Prostate gland (tissue), 2 donors: ENCODE data around the gene GOLGA8J.

Source experiments
- POLR2A ChIP-seq: fragments of 450-650 bp; IDR thresholded peaks from one replicate; pipeline ENCODE4 v1.6.1; 2016; ENCODE audit warnings: antibody characterized with exemption, mild to moderate bottlenecking
- POLR2AphosphoS5 ChIP-seq: sonication (generic); formaldehyde crosslinking; IDR thresholded peaks from one replicate; pipeline ENCODE4 v1.6.1; 2017; ENCODE audit warnings: antibody characterized with exemption
- TF ChIP-seq, protein P1 (sequence below), 4 experiments: fragments of 200-600 bp in 2 of 4; fragments of 450-650 bp in 2 of 4; sonication (generic) in 2 of 4; IDR thresholded peaks; 1 replicate in 3 of 4; 2 replicates in 1 of 4; pipeline ENCODE4 v1.5.1; 2016 to 2019; ENCODE audit warnings: antibody characterized with exemption in 4 of 4, mild to moderate bottlenecking in 2 of 4, moderate library complexity in 2 of 4

DNA sequence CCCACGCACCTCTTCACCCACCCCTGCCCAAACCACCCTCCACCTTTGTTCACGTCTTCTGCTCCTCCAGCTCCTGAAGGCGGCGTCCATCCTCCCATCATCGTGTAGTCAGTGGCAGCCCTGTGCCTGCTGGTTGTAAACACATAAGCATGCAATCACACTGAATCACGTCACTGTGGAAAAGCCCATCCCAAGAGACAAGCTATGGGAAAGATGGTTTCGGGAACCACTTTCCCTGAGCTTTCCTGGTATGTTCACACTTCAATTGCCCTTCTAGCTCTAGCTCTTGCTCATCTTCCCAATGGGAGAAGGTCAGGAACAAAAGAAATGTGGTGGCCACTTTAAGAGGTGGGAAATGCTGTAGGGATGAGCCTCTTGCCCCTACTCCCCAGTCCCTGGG, 14.4 kb upstream of the GOLGA8J start:
- no peak for TF ChIP-seq POLR2AphosphoS5
- TF ChIP-seq, protein P1, sequence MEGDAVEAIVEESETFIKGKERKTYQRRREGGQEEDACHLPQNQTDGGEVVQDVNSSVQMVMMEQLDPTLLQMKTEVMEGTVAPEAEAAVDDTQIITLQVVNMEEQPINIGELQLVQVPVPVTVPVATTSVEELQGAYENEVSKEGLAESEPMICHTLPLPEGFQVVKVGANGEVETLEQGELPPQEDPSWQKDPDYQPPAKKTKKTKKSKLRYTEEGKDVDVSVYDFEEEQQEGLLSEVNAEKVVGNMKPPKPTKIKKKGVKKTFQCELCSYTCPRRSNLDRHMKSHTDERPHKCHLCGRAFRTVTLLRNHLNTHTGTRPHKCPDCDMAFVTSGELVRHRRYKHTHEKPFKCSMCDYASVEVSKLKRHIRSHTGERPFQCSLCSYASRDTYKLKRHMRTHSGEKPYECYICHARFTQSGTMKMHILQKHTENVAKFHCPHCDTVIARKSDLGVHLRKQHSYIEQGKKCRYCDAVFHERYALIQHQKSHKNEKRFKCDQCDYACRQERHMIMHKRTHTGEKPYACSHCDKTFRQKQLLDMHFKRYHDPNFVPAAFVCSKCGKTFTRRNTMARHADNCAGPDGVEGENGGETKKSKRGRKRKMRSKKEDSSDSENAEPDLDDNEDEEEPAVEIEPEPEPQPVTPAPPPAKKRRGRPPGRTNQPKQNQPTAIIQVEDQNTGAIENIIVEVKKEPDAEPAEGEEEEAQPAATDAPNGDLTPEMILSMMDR (IDR thresholded peaks at IDR 0.05) = no peak
- TF ChIP-seq POLR2A = no peak
